RPMI8226 (cell line): ENCODE measurements around the gene DGKI.
"Not testable (repeated sequence)": the region's sequence is repeated elsewhere in the genome, so short reads cannot be mapped to it uniquely, and the experiment has no call there.

ENCODE experiments used
- DNase-seq: peaks from one replicate; pipeline ENCODE4 v3.0.0-alpha.2; 2015

Gene DGKI

GRCh38 chr7:137727413-137727812 is 119.4 kb downstream of the DGKI start:
- no peak for DNase-seq

DNA sequence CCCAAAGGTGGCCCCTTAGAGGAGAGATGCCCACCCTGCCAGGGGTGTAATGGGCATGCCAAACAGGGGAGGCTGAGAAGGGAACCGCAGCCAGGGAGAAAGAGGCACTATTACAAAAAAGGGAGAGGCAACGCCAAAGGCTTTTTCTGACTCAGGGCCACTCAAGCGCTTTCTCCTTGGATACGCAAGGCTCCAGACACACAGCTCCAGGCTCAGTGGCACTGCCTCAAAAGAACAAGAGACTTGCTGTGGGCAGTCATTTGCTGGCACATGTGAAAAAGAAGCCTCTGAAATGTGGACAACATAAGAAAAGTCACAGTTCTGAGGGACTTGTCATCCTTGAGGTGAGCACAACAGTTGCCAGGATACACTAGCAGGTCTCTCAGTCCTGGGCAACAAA is 128.4 kb downstream of the DGKI start:
- DNase-seq, result no peak

- no peak for DNase-seq
These were observed 128.9 kb downstream of the DGKI start for GRCh38 chr7:137717811-137718271.

DNA sequence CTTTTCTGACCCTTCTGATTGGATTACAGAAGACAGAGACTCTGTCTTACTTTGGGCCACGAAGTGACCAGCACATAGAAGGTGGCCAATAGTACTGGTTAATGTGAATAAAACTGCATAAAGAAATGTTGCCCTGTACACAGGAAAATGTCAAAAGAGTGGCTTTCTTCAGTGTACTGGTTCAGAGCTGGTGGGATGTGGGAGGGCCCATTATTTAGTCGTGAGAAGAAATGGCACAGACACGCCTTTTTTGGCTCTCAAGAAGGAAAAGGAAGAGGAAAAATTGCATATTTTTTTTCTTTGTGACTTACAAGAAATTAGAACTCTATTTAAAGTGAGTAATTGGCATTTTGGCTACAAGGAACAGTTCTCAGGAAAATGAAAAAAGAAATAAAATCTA is 129.7 kb downstream of the DGKI start:
- DNase-seq, result no peak

DNA sequence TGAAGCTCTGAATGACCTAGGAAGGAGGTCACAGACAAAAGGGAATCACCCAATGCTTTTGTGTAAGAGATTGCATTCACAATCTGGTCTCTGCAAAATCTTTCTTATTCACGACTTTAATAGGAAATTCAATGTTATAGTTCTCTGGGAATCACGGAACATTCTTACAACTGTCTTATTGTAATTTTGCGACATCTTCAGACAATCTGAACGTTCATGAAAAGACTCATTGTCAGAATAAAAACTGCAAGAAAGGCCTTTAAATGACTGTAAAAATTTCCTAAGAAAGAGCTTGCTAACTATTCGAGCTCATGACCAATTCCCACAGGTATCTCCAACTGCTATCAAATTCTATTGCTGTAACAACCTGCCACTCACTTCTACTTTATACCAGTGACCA is 130.7 kb downstream of the DGKI start:
- no peak for DNase-seq

GRCh38 chr7:137715533-137715932 is 131.2 kb downstream of the DGKI start:
- no peak for DNase-seq

GRCh38 chr7:137715121-137715520 is 131.7 kb downstream of the DGKI start:
- DNase-seq, result no peak

- not testable (repeated sequence) for DNase-seq
These were observed 140.4 kb downstream of the DGKI start for GRCh38 chr7:137706330-137706729.

- no peak for DNase-seq
These were observed 142.1 kb downstream of the DGKI start for GRCh38 chr7:137704723-137705122.

GRCh38 chr7:137703291-137704010 is 143.3 kb downstream of the DGKI start:
- no peak for DNase-seq

GRCh38 chr7:137696988-137697387 is 149.8 kb downstream of the DGKI start:
- no peak for DNase-seq

DNA sequence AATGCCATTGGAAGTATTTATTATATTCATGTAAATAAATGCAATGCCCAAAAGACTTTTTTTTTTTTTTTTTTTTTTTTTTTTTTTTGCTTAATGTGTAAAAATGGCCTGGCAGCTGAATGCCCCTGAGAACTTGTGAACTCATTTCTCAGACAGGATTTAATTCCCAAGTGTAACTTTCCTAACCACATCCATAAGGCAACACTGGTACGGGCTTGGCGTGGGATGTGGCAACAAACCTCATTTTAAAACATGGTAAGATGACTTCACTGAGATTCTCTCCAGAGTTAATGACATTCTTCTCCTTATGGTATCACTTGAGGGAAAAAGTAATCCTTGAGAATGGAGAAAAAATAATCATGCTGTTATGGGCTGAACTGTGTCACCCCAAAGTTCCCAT is 150.4 kb downstream of the DGKI start:
- no peak for DNase-seq

DNA sequence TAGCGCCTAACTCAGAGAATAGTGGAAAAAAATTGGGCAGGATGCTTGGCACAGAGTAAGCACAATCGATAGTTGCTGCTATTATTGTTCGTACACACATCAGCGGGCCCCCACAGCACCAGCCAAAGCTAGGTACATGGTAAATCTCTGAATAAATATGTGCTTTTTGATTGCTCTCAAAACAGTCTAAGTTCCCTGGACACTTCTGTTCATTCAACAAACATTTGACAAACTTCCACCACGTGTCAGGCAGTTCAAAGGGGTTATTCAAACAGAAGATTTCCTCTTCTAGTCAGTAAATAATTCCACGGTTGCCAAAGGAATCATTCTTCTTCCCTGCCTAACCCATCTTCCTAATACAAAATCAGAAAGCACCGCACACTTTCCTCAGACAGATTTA is 150.8 kb downstream of the DGKI start:
- no peak for DNase-seq

DNA sequence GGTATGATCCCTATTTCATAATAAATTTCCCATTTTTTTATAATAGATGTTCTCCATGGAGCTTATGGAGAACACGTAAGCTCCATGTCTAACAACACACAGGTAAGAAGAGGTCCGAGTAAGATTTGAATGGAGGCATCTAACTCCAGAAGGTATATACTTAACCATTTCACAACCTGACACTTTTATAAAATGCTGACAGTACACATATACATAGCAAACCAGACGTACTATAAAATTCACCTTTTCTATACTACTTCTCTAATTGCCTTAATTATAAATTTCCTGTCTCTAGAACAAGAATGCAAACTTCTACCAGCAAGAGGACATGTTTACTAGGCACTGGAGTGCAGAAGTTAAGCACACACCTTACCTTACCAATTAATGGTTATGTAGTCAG is 151.3 kb downstream of the DGKI start:
- no peak for DNase-seq

DNA sequence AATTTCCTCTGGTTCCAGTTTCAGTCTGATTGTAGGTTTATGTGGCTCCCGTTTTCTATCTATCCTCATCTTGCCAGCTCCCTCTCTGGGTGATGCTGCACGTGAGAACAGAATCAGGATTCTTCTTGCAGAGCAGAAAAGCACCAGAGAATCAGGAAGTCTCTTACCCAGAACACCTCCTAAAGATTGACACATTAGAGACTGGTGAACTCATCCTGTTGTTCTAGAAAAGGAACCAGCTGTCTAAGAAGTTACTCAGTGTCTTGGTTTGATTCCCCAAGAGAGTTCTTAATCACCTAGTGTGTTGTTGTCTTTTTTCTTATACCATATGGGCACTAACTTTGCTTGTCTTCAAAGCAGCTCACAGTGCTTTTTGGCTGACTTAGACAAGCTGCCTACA is 152.4 kb downstream of the DGKI start:
- no peak for DNase-seq

GRCh38 chr7:137692399-137692798 is 154.4 kb downstream of the DGKI start:
- no peak for DNase-seq

- DNase-seq, result no peak
These were observed 155.2 kb downstream of the DGKI start for GRCh38 chr7:137691566-137691965.

DNA sequence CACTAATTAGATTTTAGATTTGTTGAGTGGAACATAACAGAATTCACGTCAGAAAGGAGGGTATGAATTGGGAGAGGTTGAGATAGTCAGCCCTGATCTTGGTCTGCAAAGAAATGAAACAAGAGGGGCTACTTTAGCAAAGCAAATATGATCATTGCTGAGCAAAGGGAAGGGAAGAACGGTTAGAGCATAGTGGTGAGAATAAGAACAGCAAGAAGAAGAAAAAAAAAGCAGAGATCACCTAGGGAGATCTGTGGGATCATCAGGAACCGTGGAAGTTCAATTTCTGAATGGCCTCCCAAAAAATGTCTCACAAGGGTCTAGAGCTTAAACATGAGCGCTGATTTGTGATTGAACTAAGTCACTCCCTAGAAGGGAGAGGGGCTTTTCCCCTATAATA is 156.1 kb downstream of the DGKI start:
- no peak for DNase-seq

- DNase-seq, result no peak
These were observed 157.0 kb downstream of the DGKI start for GRCh38 chr7:137689761-137690160.

- no peak for DNase-seq
These were observed 159.1 kb downstream of the DGKI start for GRCh38 chr7:137687556-137688265.

DNA sequence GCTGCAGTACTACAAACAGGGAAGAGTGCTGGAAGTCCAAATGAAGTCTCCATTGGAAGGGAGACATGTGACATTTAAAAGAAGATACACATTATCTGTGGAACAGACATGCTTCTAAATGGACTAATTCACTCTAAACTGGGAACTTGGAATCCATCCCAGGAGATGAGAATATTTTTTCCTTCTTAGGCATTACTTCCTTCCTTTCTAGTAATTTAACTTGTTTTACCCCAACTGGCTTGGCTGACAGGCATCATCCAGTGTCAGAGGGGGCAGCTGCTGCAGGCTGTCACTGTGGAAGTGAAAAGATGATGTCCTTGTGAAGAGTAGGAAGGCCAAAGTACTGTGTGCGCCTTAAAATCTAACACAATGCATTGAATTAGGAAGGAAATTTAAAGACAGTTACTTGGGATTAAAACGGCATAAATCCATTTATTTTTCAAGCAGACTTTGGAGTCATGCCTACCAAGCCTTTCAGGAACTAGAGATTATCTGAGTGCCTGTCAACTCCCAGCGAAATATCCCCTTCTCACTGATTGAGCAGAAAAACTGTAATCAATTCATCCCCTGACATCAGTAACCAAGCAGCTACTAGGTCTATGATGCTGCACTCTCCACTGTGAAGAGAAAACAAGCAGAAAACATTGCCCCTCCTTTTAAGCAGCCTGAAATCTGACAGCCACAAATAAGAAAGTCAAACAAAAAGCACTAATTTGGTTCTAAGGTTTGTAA is 161.2 kb downstream of the DGKI start:
- no peak for DNase-seq

- no peak for DNase-seq
These were observed 162.0 kb downstream of the DGKI start for GRCh38 chr7:137684776-137685175.

DNA sequence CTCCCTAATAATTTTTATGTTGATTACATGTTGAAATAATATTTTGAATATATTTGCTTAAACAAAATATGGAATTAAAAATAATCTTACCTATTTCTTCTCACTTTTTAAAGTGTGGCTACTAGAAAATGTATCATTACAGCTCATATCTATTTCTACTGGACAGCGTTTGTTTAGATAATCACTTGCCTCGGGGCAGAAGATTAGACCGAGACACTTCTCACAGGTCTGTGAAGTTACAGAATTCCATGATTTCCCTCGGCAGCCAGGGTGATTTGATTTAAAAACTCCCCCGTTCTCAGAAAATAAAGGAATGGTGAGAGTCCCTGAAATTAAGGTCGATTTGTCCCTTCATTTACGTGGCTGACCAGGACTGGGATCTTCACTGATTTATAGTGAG is 162.5 kb downstream of the DGKI start:
- DNase-seq, result no peak

- DNase-seq, result no peak
These were observed 164.2 kb downstream of the DGKI start for GRCh38 chr7:137682596-137682995.
